ENCODE measurements around the gene C1orf159. TPM values are rescaled to one million over a fixed set of nuclear protein-coding genes. Genes with fewer than 3 reads are reported as not detected.
"Not testable (repeated sequence)": the region's sequence is repeated elsewhere in the genome, so short reads cannot be mapped to it uniquely, and the experiment has no call there.

The C1orf159 gene
- total RNA-seq, 4 donors from 2014 or later: 6.9 to 19.6 (median 14.7) TPM

DNA sequence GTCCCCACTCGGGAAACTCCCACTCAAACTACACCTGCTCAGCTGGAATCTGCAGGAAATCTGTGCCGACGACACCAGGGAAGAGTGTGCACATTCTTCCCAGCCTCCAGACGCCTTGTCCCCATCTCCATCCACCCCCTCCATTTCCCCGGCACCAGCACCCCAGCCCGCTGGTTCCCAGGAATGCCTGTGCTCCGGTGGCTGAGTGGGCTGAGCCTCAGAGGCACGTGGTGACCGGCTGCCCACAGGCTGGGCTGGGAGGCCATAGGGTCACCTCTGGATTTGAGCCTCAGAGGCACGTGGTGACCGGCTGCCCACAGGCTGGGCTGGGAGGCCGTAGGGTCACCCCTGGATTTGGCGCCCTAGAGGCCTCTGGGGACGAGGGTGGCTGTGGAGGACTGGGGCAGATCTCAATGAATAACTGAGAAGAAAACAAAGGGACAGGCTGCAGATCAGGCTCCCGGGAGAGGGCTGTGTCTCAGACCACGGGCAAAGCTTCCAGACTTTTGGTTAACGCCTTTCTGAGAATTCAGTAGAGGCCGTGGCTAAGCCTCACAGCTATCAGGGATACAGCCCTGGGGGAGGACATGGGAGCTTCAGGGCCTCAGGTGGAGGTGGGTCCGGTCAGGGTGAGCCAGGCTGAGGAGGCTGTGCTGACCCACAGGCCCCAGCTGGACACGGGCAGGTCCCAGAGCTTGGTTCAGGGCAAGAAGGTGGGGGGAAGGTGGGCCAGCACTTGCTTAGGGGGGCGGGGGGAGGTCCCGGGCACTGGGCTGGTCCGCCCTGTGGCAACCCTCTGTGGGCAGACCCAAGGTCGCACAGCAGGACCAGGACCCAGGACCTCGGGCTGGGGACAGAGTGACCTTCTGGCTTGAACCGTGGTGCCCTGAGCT is 40.5 kb upstream of the C1orf159 start:
- H3K36me3 ChIP-seq: no peaks in the 10 kb centered on the region
- intact Hi-C loops (cut with DNase I): no loop called here
- DNase-seq: no peak
- H3K27ac ChIP-seq: peak overlapping the region in 1 of 4 donors; percentile 99
- peaks cover 0 to 7% (median 5%) of the 10 kb centered on the region in 3 donors for H3K9me3 ChIP-seq
- TF ChIP-seq POLR2A (IDR thresholded peaks at IDR 0.05) (no peak), CTCF (IDR thresholded peaks at IDR 0.05) (no peak)
- no peak overlapping the region for H3K4me3 ChIP-seq
- H3K27me3 ChIP-seq: no peaks in the 10 kb centered on the region
- H3K4me1 ChIP-seq: peaks cover 13 to 24% (median 16%) of the 10 kb centered on the region in 3 donors
- 76 to 81% methylated on average over 7 to 8 of the region's 26 CpGs for WGBS, 2 donors

GRCh38 chr1:1155258-1155657 is 39.4 kb upstream of the C1orf159 start:
- no peaks in the 10 kb centered on the region for H3K27me3 ChIP-seq
- peaks cover 13 to 28% (median 16%) of the 10 kb centered on the region in 3 donors for H3K4me1 ChIP-seq
- intact Hi-C loops (cut with DNase I): no loop called here
- no peaks in the 10 kb centered on the region for H3K36me3 ChIP-seq
- no peak for TF ChIP-seq POLR2A (IDR thresholded peaks at IDR 0.05)
- no peak for DNase-seq
- no peak overlapping the region for H3K27ac ChIP-seq
- 77 to 78% methylated on average over 6 to 7 of the region's 10 CpGs for WGBS, 2 donors
- no peak overlapping the region for H3K4me3 ChIP-seq
- H3K9me3 ChIP-seq: peaks cover 0 to 7% (median 5%) of the 10 kb centered on the region in 3 donors

DNA sequence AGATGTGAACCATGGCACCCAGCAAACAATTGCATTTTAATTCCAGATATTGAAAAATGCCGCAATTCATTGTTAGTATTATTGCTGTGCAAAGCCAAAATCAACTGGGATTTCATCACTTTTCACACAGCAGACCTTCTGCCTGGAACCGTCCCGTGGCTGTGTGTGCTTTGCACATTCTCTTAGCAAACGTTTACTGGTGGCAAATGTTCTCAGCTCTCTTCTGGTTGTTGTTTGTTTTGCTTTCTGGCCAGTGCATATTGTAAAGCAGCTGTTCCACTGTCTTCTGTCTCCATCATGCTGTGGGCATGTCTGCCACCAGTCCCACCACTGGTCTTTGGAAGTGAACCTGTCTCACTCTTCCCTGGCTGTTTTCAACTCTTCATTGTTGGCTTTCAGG is 38.0 kb upstream of the C1orf159 start:
- H3K4me3 ChIP-seq: no peak overlapping the region
- TF ChIP-seq POLR2A (IDR thresholded peaks at IDR 0.05) (no peak), CTCF (IDR thresholded peaks at IDR 0.05) (no peak)
- no peaks in the 10 kb centered on the region for H3K27me3 ChIP-seq
- H3K9me3 ChIP-seq: peaks cover 0 to 7% (median 5%) of the 10 kb centered on the region in 3 donors
- intact Hi-C loops (cut with DNase I): no loop called here
- H3K27ac ChIP-seq: no peak overlapping the region
- H3K36me3 ChIP-seq: no peaks in the 10 kb centered on the region
- no peak for DNase-seq
- 34 to 36% methylated on average over 4 of the region's 4 CpGs for WGBS, 2 donors
- H3K4me1 ChIP-seq: peaks cover 13 to 32% (median 18%) of the 10 kb centered on the region in 3 donors

- H3K4me3 ChIP-seq; H3K27me3 ChIP-seq; DNase-seq; H3K9me3 ChIP-seq; H3K27ac ChIP-seq; H3K36me3 ChIP-seq; intact Hi-C loops (cut with DNase I): not testable (repeated sequence)
- peaks cover 7 to 31% (median 11%) of the 10 kb centered on the region in 3 donors for H3K4me1 ChIP-seq
- WGBS, 2 donors: 76 to 86% methylated on average over 14 of the region's 14 CpGs
Observed at GRCh38 chr1:1153215-1153614, 37.3 kb upstream of the C1orf159 start.

- H3K27ac ChIP-seq; intact Hi-C loops (cut with DNase I); DNase-seq; H3K36me3 ChIP-seq; H3K27me3 ChIP-seq; H3K4me3 ChIP-seq; H3K9me3 ChIP-seq: not testable (repeated sequence)
- peaks cover 0 to 23% (median 9%) of the 10 kb centered on the region in 3 donors for H3K4me1 ChIP-seq
- 87 to 91% methylated on average over 9 to 12 of the region's 13 CpGs for WGBS, 2 donors
Observed at GRCh38 chr1:1152431-1152830, 36.5 kb upstream of the C1orf159 start.

GRCh38 chr1:1151306-1151705 is 35.4 kb upstream of the C1orf159 start:
- TF ChIP-seq POLR2A (IDR thresholded peaks at IDR 0.05): no peak
- TF ChIP-seq CTCF (IDR thresholded peaks at IDR 0.05): no peak
- DNase-seq: no peak
- no CpG with 5 or more reads among the region's 21 CpGs for WGBS, 2 donors
- no peaks in the 10 kb centered on the region for H3K36me3 ChIP-seq
- peaks cover 0 to 22% (median 9%) of the 10 kb centered on the region in 3 donors for H3K4me1 ChIP-seq
- peaks cover 0 to 7% (median 5%) of the 10 kb centered on the region in 3 donors for H3K9me3 ChIP-seq
- H3K27ac ChIP-seq: no peak overlapping the region
- no peak overlapping the region for H3K4me3 ChIP-seq
- peaks cover 0 to 5% (median 0%) of the 10 kb centered on the region in 4 donors for H3K27me3 ChIP-seq
- intact Hi-C loops (cut with DNase I): no loop called here

Data from esophagus squamous epithelium (tissue), 5 donors.